Measurements from ENCODE around the gene BPIFA3. TPM values are rescaled to one million over a fixed set of nuclear protein-coding genes. Genes with fewer than 3 reads are reported as not detected.
"Not testable (repeated sequence)": the region's sequence is repeated elsewhere in the genome, so short reads cannot be mapped to it uniquely, and the experiment has no call there.

Gene BPIFA3
- total RNA-seq (2014; rRNA removed; shearing (Covaris generic)) = not detected in 2 replicates

- DNase-seq (ENCODE audit: low spot score) = no peak
- in situ Hi-C loops (cut with HindIII; ENCODE audit: low sequenced_read_pairs) = no loop called here
Measured at GRCh38 chr20:33217052-33217451, at the start of gene BPIFA3. BPIFA3 (plus strand) TSS chr20:33217352; CDS start chr20:33217537, 185 bp downstream.

GRCh38 chr20:33167859-33168258 lies 49.3 kb upstream of the BPIFA3 start, which contains the start of gene BPIFA2:
BPIFA2 (plus strand) TSS chr20:33168159; CDS start chr20:33169146, 987 bp downstream.
- DNase-seq (ENCODE audit: low spot score) = no peak
- in situ Hi-C loops (cut with HindIII; ENCODE audit: low sequenced_read_pairs) = no loop called here

DNA sequence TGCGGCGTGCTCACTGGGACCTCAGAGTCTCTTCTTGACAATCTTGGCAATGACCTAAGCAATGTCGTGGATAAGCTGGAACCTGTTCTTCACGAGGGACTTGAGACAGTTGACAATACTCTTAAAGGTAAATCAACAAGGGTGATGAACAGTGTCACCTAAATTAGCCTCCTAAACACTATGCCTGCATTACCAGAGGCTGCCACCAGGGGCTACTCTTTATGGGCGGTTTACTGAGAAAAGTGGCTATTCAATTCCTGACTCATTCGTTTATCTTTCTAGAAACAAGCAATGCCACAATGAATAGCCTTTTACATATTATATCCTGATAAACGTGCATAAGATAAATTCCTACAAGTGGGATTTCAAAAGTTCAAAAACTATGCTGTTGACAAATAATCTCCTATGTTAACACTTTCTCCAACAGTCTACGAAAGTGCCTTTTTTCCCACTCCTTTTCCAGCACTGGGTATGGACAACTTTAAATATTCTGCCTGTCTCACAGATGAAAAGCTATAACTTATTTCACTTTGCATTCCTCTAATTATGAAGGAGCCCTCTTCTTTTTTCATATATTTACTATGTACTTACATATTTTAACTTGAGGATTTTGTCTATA lies 47.9 kb upstream of the BPIFA3 start:
- in situ Hi-C loops (cut with HindIII; ENCODE audit: low sequenced_read_pairs) = no loop called here
- no peak for DNase-seq (ENCODE audit: low spot score)

GRCh38 chr20:33172781-33173180 lies 44.4 kb upstream of the BPIFA3 start:
- in situ Hi-C loops (cut with HindIII; ENCODE audit: low sequenced_read_pairs) = no loop called here

GRCh38 chr20:33175123-33175522 lies 42.0 kb upstream of the BPIFA3 start:
- no peak for DNase-seq (ENCODE audit: low spot score)
- in situ Hi-C loops (cut with HindIII; ENCODE audit: low sequenced_read_pairs) = no loop called here

More at GRCh38 chr20:33172781-33173180, 44.4 kb upstream of the BPIFA3 start:
- no peak for DNase-seq (ENCODE audit: low spot score)

- no peak for DNase-seq (ENCODE audit: low spot score)
- in situ Hi-C loops (cut with HindIII; ENCODE audit: low sequenced_read_pairs) = no loop called here
Measured at GRCh38 chr20:33176101-33176500, 41.1 kb upstream of the BPIFA3 start.

DNA sequence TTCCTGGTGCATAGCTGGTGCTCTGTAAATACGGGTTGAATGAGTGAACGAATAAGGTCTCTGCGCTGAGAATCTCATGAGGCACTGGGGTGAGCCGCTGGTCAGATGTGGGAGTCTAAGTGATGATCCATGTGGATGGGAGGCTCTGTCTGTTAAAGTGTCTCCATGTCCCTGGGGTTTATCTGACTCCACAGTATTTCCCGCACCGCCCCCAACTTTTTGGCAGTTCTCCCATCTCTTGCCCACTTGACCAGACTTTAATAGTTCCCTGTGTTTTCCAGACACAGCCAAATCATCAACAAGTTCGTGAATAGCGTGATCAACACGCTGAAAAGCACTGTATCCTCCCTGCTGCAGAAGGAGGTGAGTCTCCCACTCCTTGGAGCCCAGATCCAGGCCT lies 39.3 kb upstream of the BPIFA3 start:
- DNase-seq (ENCODE audit: low spot score) = no peak
- in situ Hi-C loops (cut with HindIII; ENCODE audit: low sequenced_read_pairs) = no loop called here

- in situ Hi-C loops (cut with HindIII; ENCODE audit: low sequenced_read_pairs) = no loop called here
Measured at GRCh38 chr20:33178726-33179125, 38.4 kb upstream of the BPIFA3 start.

DNA sequence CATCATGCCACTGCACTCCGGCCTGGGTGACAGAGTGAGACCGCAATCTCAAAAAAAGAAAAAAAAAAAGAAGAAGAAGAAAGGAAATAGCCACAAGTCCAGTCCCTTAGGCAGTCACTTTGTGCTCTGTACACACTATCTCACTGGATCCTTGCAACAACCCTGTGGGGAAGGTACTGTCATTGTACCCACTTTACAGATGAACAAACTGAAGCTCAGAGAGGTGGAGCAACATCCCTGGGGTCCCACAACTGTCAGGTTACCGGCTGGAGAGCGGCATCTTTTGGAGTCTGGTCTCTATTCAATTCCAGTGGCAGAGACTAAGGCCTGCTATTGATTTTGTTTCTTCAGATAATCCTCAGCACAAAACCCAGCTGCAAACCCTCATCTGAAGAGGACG lies 37.0 kb upstream of the BPIFA3 start:
- in situ Hi-C loops (cut with HindIII; ENCODE audit: low sequenced_read_pairs) = no loop called here
- no peak for DNase-seq (ENCODE audit: low spot score)

More at GRCh38 chr20:33178726-33179125, 38.4 kb upstream of the BPIFA3 start:
- DNase-seq (ENCODE audit: low spot score) = no peak

DNA sequence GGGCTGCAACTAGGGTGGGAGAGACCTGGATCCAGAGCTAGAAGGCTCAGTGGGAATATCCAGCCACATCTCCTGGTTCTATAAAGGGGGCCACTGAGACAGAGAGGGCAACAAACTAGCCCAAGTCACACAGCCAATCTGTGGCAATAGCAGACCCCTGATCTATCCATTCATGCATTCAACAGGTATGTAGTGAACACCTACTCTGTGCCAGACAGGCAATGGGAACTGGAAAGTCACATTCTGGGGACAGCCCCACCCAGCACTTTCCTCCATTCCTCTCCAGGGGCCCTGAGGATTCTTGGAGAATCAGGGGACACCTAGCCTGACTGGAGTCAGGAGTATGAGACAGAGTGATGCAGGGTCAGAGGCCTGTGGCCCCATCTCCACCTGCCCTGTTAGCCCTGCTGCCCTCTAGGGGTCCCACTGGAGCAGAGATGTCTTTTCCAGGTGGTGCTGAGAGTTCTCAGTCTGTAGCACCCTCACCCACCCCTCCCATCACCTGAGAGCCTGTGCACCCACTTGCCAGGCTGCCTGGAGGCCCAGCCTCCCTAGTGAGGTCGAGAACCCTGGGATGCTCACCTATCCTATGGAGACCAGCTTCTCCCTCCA lies 35.6 kb upstream of the BPIFA3 start:
- no peak for DNase-seq (ENCODE audit: low spot score)

DNA sequence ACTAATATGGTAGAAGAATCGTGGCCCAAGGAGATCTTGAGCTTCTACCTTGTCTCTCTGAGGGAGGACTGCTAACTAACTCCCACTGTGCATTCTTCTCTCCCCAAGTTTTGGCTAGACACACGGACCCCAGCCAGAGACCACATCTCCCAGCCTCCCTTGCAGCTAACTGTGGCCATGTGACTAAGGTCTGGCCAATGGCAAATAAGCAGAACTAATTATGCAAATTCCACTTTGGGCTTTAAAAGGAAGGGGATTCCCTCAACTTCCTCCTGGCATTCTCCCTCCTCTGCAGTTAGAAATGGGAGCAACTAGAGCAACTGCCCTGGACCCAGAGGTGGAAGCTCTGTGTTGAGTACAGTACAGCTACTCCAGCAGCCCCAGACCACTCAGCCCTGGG lies 33.8 kb upstream of the BPIFA3 start:
- DNase-seq (ENCODE audit: low spot score) = no peak
- in situ Hi-C loops (cut with HindIII; ENCODE audit: low sequenced_read_pairs) = no loop called here

More for the DNA sequence above, 35.6 kb upstream of the BPIFA3 start:
- in situ Hi-C loops (cut with HindIII; ENCODE audit: low sequenced_read_pairs) = no loop called here

DNA sequence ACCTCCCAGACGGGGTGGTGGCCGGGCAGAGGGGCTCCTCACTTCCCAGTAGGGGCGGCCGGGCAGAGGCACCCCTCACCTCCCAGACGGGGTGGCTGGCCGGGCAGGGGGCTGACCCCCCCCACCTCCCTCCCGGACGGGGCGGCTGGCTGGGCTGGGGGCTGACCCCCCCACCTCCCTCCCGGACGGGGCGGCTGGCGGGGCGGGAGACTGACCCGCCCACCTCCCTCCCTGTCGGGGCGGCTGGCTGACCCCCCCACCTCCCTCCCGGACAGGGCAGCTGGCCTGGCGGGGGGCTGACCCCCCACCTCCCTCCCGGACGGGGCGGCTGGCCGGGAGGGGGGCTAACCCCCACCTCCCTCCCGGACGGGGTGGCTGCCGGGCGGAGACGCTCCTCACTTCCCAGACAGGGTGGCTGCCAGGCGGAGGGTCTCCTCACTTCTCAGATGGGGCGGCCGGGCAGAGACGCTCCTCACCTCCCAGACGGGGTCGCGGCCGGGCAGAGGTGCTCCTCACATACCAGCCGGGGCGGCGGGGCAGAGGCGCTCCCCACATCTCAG lies 32.0 kb upstream of the BPIFA3 start:
- in situ Hi-C loops (cut with HindIII; ENCODE audit: low sequenced_read_pairs); DNase-seq (ENCODE audit: low spot score): not testable (repeated sequence)

GRCh38 chr20:33187491-33187890 lies 29.7 kb upstream of the BPIFA3 start:
- in situ Hi-C loops (cut with HindIII; ENCODE audit: low sequenced_read_pairs) = no loop called here
- DNase-seq (ENCODE audit: low spot score) = no peak

GRCh38 chr20:33188421-33188820 lies 28.7 kb upstream of the BPIFA3 start:
- in situ Hi-C loops (cut with HindIII; ENCODE audit: low sequenced_read_pairs) = no loop called here
- DNase-seq (ENCODE audit: low spot score) = no peak

- in situ Hi-C loops (cut with HindIII; ENCODE audit: low sequenced_read_pairs) = no loop called here
- no peak for DNase-seq (ENCODE audit: low spot score)
Measured at GRCh38 chr20:33191484-33191883, 25.7 kb upstream of the BPIFA3 start.

DNA sequence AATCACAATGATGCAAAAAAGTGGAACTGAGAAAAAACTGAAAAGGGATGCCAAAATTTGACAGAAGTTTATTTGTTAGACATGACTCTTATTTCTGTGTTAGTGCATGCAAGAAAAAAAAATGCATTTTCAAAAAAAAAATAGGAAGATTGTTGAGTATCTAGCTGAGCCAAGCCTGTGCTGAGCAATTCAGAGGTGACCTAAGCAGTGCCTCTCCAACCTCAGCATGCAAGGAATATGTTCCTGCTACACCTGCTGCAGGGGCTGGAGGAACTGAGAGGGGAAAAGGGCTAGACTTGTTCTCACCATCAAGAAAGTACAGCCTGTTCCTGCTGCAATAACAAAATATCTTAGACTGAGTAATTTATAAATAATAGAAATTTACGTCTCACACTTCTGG lies 25.2 kb upstream of the BPIFA3 start:
- in situ Hi-C loops (cut with HindIII; ENCODE audit: low sequenced_read_pairs) = no loop called here
- DNase-seq (ENCODE audit: low spot score) = no peak

DNA sequence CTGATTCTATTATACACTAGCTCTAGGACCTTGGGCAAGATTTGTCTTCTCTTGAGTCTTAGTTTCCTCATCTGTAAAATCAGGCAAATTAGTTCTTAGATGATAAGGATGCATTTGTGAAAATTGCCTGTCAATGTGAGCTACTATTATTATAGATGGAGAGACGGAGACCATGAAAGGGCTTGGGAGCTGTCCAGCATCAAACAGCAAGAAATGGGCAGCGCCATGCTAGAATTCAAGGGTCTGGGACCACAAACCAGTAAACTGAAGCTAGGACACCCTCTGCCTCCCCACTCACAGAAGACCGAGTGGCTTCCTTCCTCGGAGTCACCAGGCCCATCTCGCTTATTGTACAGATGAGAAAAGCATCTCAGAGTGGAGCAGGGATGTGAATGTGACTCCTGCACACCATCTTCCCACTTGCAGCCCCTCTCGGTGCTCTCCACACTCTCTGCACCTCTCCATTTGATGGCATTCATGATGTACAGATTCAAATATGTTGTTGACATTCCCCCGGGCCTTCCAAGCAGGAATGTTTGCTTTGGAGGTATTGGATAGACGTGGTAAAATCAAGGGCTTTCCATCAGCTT lies 24.1 kb upstream of the BPIFA3 start:
- DNase-seq (ENCODE audit: low spot score) = no peak
- in situ Hi-C loops (cut with HindIII; ENCODE audit: low sequenced_read_pairs) = no loop called here

GRCh38 chr20:33199026-33199425 lies 18.1 kb upstream of the BPIFA3 start:
- DNase-seq (ENCODE audit: low spot score) = no peak
- in situ Hi-C loops (cut with HindIII; ENCODE audit: low sequenced_read_pairs) = no loop called here

- in situ Hi-C loops (cut with HindIII; ENCODE audit: low sequenced_read_pairs) = no loop called here
- DNase-seq (ENCODE audit: low spot score) = peak; percentile 95
Measured at GRCh38 chr20:33202451-33202850, 14.7 kb upstream of the BPIFA3 start.

DNA sequence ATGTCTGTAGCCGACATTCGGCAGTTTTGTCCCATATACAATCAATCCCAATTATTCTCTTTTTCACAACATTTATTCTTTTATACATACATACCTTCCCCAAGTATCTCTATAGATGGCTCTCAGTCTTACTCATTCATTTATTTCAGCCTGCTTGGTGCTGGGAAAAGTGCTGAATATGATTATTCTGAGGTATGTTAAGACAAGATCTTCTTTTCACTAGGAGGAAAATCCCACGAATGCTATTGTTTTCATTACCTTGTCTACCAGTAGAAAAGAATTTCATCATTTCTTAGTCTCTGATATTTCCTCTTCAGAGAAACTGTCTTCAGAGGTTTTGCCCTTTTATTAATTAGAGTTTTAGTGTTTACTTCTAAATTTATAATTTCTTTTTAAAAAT lies 13.7 kb upstream of the BPIFA3 start:
- no peak for DNase-seq (ENCODE audit: low spot score)
- in situ Hi-C loops (cut with HindIII; ENCODE audit: low sequenced_read_pairs) = no loop called here
